Pulmonary artery endothelial cell (primary cell): Measurements from ENCODE around the gene DPP6. TPM values are rescaled to one million over a fixed set of nuclear protein-coding genes. Genes with fewer than 3 reads are reported as not detected.
"Not testable (repeated sequence)": the region's sequence is repeated elsewhere in the genome, so short reads cannot be mapped to it uniquely, and the experiment has no call there.

Experiments
- DNase-seq: peaks from one replicate; pipeline ENCODE4 v3.0.0-alpha.2; 2011; ENCODE audit warnings: low read depth, low spot score
- total RNA-seq: library from RNA; depleted of rRNA; stranded (reverse); fragments of >200 nt; gene quantifications from 2 replicates; pipeline ENCODE4 v1.2.3, GENCODE V29; 2014

The DPP6 gene
- total RNA-seq, 1 donor from 2014 or later = not detected

DNA sequence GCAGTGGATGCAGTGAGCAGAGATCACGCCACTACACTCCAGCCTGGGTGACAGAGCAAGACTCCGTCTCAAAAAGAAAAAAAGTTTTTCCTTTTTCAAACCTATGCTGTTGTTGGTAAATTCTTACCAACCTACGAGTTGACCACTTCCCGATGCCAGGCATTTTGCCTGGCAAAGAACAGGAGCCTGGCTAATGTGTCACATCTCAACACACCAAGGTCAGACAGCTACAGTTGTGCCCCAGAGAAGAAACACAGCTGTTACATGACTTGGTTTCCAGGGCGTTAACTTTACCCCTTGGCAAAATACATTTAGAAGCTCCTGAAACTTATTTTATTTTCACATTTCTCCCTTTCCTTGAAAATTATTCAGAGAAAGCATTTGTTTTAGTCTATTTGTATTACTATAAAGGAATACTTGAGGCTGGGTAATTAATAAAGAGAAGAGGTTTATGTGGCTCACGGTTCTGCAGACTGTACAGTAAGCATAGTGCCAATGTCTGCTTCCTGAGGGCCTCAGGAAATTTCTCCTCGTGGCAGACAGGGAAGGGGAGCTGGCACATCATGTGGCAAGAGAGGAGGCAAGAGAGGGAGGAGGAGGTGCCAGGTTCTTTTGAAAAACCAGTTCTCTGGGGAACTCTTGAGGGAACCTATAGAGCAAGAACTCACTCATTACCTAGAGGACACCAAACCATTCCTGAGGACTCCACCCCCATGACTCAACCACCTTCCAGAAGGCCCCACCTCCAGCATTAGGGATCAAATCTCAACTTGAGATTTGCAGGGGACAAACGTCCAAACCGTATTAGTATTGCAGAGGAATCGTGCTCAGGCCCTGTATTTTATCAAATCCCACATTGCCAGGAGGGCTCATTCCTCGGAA lies 867.4 kb downstream of the DPP6 start:
- no peak for DNase-seq

DNA sequence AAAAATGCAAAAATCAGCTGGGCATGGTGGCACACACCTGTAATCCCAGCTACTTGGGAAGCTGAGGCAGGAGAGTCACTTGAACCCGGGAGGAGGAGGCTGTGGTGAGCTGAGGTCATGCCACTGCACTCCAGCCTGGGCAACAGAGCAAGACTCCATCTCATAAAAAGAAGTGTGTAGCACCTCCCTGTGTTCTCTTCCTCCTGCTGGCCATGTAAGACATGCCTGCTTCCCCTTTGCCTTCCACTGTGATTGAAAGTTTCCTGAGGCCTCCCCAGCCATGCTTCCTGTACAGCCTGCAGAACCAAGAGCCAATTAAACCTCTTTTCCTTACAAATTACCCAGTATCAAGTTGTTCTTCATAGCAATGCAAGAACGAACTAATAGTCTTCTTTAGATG lies 870.3 kb downstream of the DPP6 start:
- not testable (repeated sequence) for DNase-seq

DNA sequence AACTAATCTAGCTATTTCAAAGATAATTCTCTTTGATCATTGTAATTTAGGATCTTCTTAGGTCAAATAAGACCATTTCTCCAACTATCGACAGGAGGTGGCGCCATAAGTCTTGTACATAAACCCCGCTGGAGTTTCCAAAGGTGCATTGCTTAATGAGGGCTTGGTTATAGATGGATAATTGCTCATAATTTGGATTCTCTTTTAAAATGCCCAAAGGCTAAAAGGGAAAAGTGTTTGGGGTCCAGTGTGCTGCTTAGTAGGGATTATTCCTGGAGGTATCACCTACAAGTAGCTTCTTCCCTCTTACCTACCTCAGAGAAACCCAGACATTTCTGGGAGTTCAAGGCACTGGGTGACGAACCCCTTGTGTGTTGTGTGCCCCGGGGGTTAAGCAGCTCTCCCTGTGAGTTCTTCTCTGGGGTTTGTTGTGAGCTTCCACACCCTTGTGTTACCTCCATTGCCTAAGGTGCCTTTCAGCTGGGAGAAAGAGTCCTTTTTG lies 875.5 kb downstream of the DPP6 start:
- peak; percentile 82 for DNase-seq

DNA sequence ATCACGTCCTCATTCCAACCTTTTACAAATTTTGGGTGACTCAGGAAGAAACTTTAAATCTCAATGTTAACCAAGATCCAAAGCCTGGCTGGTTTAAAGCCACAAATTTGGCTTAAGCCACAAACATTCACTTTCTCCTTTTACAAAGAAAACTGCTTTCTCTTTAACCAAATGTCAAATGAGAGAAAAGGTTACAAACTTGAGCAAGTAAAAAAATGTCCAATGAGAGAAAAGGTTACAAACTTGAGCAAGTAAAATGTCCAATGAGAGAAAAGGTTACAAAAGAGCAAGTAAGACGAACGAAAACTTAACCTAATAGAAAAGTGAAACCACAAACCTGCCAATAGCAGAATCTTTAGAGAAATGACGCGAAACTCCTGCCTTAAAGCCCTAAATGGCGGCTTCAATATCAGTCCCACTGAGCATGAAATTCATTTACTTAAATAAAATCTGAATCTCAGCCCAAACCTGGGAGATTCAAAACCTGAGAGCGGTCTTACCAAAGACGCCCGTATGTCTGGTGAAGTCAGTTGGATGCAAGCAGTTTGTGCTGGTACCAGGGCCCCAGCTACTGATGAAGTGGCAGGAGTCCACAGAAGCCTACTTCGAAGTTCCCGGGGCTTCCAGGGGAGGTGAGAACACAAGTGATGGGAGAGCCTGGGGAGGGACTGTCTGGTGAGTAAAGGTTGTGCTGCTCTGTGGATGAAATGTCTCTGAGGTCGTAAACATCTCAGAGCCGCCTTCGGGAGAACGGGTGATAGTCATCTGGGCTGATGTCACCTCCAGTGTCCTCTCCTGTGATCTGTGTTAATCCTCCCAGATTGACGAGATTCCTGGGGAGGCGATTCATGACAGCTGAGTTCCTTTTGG lies 876.2 kb downstream of the DPP6 start:
- peak; percentile 69 for DNase-seq

DNA sequence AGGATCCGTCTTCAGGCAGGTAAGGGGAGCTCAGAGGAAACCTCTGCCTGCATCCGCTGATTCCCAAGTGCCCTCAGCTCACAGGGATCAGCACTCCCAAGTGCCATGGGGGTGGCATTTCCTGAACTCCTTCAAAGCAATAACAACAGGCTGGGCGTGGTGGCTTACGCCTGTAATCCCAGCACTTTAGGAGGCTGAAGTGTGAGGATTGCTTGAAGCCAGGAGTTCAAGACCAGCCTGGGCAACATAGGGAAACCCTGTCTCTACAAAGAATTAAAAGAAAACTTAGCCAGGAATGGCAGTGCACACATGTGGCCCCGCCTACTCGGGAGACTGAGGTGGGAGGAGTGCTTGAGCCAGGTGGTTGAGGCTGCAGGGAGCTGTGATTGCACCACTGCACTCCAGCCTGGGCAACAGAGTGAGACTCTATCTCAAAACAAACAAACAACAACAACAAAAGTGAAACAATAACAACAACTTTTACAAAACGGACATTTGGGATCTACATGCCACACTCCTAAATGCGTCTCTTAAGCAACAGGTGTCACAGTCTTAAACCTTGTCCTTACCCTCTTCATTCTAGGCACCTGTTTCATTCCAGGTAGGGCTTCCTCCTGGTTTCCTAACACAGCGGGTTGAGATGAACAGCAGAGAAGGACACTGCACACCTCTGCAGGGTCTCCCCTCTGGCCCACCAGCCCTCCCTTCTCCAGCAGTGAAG lies 877.0 kb downstream of the DPP6 start:
- no peak for DNase-seq

DNA sequence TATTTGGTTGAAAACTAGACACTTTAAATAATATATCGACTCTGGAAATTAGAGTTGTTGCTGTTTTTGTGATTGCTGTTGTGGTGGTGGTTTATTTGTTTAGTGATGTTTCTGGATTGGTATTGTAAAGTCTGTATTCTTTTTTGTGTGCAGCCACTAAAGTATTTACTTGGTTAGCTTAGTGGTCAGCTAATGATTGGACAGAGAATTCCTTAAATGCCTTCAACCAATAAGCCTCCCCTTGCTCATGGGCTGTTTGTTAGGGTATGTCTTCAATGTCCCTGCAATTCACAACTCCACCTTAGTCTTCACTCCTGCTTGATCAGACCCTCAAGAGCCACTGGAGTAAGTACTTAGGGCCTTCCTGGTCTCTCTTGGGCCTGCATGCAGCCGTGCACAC lies 879.7 kb downstream of the DPP6 start:
- DNase-seq = no peak

DNA sequence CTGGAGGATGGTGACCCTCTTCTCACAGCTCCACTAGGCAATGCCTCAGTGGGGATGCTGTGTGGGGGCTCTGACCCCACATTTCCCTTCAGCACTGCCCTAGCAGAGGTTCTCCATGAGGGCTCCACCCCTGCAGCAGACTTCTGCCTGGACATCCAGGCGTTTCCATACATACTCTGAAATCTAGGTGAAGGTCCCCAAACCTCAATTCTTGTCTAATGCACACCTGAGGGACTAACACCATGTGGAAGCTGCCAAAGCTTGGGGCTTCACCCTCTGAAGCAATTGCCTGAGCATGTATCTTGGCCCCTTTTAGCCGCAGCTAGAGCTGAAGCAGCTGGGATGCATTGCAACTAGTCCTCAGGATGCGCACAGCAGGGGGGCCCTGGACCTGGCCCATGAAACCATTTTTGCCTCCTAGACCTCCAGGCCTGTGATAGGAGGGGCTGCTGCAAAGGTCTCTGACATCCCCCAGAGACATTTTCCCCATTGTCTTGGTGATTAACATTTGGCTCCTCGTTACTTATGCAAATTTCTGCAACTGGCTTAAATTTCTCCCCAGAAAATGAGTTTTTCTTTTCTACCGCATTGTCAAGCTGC lies 882.3 kb downstream of the DPP6 start:
- not testable (repeated sequence) for DNase-seq

DNA sequence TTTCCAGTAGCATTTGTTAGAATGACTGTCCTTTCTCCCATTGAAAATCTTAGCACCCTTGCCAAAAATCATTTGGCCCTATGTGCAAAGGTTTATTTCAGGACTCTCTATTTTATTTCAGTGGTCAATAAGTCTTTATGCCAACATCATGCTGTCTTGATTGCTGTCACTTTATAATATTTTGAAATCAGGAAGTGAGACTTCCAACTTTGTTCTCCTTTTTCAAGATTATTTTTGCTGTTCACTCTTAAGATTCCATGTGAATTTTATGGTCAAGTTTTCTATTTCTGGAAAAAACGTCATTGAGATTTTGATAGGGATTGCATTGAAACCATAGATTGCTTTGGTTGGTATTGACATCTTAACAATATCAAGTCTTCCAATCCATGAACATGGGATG lies 885.6 kb downstream of the DPP6 start:
- DNase-seq = no peak

DNA sequence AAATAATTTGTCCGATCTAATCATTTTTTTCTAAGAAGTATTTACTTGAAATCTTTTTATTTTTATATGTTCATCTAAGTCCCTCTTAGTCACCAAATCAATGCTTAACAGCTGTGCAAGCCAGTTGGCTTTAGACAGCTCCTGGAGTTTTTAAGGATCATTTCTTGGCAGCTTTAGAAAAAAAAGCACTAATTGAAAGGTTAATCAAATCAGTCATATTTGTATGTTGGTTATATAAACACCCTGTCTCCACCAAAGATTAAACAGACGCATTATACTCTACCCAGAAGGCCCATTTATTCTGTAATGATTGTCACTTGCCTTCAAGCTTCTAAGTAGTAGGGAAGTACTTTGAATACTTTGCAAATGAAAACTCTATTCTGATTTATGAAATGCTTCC lies 890.5 kb downstream of the DPP6 start:
- DNase-seq = no peak
